ENCODE results near the gene INAVA. TPM values are rescaled to one million over a fixed set of nuclear protein-coding genes. Genes with fewer than 3 reads are reported as not detected.

The INAVA gene
- total and polyA plus RNA-seq, 2 of the 13 experiments (the other 11 are each of a cell fraction or from before 2014, with no cell fraction given), result 6.0 to 13.5 TPM

- TF ChIP-seq PAXIP1 (CRISPR knock-in tag; conservative IDR thresholded peaks at IDR 0.05) (no peak), ELF4 (CRISPR knock-in tag; IDR thresholded peaks at IDR 0.05; ENCODE audit: borderline replicate concordance) (no peak), TP53 (CRISPR knock-in tag; conservative IDR thresholded peaks at IDR 0.05) (no peak), ZEB1 (IDR thresholded peaks at IDR 0.05; ENCODE audit: insufficient replicate concordance, low read depth) (no peak), ZNF646 (CRISPR knock-in tag; IDR thresholded peaks at IDR 0.05) (no peak), ONECUT2 (CRISPR knock-in tag; IDR thresholded peaks at IDR 0.05) (no peak), GATAD1 (CRISPR knock-in tag; IDR thresholded peaks at IDR 0.05) (0 out of 2 replicates have a peak, but pooled peaks have one; percentile 12), ZNF761 (CRISPR knock-in tag; conservative IDR thresholded peaks at IDR 0.05) (no peak), KDM6A (CRISPR knock-in tag; IDR thresholded peaks at IDR 0.05; ENCODE audit: low read depth) (no peak), NCOA2 (CRISPR knock-in tag; IDR thresholded peaks at IDR 0.05) (peak; percentile 10; the same call in 1 of the 2 replicates), STAG1 (CRISPR knock-in tag; IDR thresholded peaks at IDR 0.05) (no peak), TRIM24 (CRISPR knock-in tag; IDR thresholded peaks at IDR 0.05) (no peak), ZNF598 (CRISPR knock-in tag; IDR thresholded peaks at IDR 0.05; ENCODE audit: borderline replicate concordance) (no peak), ZBTB39 (CRISPR knock-in tag; IDR thresholded peaks at IDR 0.05) (no peak)
Observed at GRCh38 chr1:200895801-200896530, 1.3 kb downstream of the INAVA start (continued).
